Right lobe of liver (tissue), 4 donors: Measurements from ENCODE around the gene ASB11.

Experiments used
- POLR2A ChIP-seq: fragments of 450-650 bp; IDR thresholded peaks from one replicate; pipeline ENCODE4 v1.6.1; 2017; ENCODE audit warnings: antibody characterized with exemption, mild to moderate bottlenecking
- TF ChIP-seq, protein P1 (sequence below), 4 donors: fragments of 200-600 bp in 3 of 4; fragments of 450-650 bp in 1 of 4; IDR thresholded peaks; one replicate each; pipeline versions ENCODE4 v1.5.1 to v1.8.0; 2016 to 2022; ENCODE audit warnings: antibody characterized with exemption in 4 of 4, mild to moderate bottlenecking in 2 of 4
- donor health status: DM: no; HTN: no; CAD: no.
- donor health status: DM: no; HTN: no; CAD: no.
- donor health status: DM: no; HTN: yes; CAD: no.

DNA sequence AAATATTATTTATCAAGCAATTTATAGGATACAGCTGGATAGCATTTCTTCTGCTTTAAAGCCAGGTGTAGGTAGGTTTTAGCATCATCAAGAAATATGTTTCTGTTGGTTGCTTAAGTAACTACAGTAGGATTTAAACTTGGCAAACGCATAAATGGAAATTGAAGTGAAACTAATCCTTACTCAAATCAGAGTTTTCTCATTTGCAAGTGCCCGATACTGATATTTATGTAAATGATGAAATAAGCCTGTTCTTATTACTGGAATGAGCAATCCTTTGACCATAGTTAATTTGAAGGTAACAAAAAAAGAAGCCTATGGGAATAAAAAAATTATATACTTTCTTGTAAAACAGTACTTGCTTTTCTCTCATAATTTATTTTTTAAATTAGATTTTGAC is 43.1 kb upstream of the ASB11 start:
- TF ChIP-seq POLR2A = no peak
- TF ChIP-seq, protein P1, sequence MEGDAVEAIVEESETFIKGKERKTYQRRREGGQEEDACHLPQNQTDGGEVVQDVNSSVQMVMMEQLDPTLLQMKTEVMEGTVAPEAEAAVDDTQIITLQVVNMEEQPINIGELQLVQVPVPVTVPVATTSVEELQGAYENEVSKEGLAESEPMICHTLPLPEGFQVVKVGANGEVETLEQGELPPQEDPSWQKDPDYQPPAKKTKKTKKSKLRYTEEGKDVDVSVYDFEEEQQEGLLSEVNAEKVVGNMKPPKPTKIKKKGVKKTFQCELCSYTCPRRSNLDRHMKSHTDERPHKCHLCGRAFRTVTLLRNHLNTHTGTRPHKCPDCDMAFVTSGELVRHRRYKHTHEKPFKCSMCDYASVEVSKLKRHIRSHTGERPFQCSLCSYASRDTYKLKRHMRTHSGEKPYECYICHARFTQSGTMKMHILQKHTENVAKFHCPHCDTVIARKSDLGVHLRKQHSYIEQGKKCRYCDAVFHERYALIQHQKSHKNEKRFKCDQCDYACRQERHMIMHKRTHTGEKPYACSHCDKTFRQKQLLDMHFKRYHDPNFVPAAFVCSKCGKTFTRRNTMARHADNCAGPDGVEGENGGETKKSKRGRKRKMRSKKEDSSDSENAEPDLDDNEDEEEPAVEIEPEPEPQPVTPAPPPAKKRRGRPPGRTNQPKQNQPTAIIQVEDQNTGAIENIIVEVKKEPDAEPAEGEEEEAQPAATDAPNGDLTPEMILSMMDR (IDR thresholded peaks at IDR 0.05) = no peak
